Measurements from ENCODE around the gene TM6SF1.
"Not testable (repeated sequence)": the region's sequence is repeated elsewhere in the genome, so short reads cannot be mapped to it uniquely, and the experiment has no call there.

TM6SF1 gene

DNA sequence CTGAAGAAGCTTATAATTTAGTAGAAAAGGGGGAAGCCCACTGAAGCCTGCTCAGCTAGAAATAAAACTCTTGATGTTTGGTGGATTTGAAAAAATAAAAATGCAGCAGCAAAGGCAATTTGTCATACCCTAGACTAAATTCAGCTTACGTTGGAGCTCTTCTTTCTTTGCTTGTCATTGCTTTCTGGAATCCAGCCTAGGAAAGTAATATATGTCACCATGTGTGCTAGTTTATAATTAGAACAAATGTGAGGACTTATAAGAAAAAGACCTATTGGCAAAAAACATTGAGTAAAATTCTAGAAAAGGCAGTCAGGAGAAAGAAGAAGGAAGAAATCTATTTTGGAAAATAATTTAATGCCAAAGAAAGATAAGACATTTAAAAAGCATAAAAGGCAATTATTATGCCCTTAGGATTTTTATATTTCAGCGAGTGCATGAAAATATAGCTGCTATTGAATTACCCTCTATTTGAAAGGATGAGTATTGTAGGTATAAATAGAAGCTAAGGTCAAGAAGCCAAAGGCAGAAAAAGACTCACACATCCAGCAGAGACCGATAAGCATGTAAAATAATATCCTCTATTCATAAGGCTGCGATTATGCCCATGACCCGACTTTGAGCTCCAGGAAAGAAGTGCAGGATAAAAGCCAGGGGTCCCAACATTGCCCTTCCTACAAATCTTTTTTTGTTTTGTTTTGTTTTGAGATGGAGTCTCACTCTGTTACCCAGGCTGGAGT, 29.8 kb upstream of the TM6SF1 start:
- POLR2A ChIA-PET: no interaction called here
- no peak overlapping the region for H3K4me3 ChIP-seq (ENCODE audit: low read depth, low read length)
- CTCF ChIA-PET: no interaction called here
- TF ChIP-seq, protein P1, sequence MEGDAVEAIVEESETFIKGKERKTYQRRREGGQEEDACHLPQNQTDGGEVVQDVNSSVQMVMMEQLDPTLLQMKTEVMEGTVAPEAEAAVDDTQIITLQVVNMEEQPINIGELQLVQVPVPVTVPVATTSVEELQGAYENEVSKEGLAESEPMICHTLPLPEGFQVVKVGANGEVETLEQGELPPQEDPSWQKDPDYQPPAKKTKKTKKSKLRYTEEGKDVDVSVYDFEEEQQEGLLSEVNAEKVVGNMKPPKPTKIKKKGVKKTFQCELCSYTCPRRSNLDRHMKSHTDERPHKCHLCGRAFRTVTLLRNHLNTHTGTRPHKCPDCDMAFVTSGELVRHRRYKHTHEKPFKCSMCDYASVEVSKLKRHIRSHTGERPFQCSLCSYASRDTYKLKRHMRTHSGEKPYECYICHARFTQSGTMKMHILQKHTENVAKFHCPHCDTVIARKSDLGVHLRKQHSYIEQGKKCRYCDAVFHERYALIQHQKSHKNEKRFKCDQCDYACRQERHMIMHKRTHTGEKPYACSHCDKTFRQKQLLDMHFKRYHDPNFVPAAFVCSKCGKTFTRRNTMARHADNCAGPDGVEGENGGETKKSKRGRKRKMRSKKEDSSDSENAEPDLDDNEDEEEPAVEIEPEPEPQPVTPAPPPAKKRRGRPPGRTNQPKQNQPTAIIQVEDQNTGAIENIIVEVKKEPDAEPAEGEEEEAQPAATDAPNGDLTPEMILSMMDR (IDR thresholded peaks at IDR 0.05; ENCODE audit: insufficient read depth, low read length, missing control alignments): no peak
- DNase-seq (ENCODE audit: low read depth, low spot score): no peak

DNA sequence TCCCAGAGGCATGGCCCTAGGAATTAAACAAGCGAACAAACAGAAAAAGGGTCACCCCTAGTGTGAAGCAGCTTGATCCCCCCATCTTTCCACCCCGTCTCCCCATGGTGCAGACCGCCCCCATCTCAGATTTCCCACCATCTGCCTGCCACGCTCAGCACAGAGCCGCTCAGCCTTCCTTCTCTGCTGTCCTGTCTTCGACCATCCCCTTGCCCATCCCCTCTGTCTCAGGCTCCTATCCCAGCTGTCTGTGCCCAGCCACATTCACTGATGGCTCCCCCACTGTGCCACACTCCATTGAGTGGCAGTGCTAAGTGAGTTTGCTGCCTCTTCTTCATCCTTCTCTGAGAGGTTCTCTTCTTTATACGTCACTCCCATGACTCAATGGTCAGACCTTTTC, 28.7 kb upstream of the TM6SF1 start:
- ChIA-PET POLR2A (no interaction called here), CTCF (no interaction called here)
- H3K4me3 ChIP-seq (ENCODE audit: low read depth, low read length): no peak overlapping the region
- TF ChIP-seq, protein P1 (IDR thresholded peaks at IDR 0.05; ENCODE audit: insufficient read depth, low read length, missing control alignments): no peak
- DNase-seq (ENCODE audit: low read depth, low spot score): no peak

DNA sequence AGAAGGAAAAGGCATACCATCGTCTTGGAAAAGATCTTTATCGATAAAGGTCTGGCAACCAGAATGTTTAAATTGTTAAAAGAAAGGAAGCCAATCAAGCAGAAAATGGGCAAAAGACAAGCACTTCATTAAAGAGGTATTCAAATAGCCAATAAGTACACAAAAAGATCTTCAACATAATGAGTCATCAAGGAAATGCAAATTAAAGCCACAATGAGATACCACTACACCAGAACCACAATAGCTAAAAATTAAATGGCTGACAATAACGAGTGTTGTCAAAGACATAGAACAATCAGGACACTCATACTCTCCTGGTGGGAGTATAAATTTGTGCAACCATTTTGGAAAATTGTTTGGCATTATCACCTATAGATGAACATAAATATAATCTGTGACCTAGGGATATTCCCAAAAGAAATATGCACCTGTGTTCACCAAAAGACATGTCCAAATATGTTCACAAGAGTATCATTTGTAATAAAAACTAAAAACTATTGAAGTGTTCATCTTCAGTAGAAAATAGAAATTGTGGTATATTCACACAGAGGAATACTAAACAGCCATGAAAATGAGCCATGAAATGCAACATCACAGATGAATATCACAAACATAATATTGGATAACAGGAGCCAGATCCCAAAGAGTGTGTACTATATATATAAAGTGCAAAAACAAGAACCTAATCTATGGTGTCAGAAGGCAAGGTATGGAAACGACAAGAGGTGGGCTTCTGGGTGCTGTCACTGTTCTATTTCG, 26.0 kb upstream of the TM6SF1 start:
- TF ChIP-seq, protein P1 (IDR thresholded peaks at IDR 0.05; ENCODE audit: insufficient read depth, low read length, missing control alignments): no peak
- CTCF ChIA-PET: interaction anchor here (1.2 kb wide), 1 partner anchor 12 kb away, joined by 3 read pairs; no protein-coding TSS in a partner anchor
- H3K4me3 ChIP-seq (ENCODE audit: low read depth, low read length): no peak overlapping the region
- POLR2A ChIA-PET: no interaction called here
- no peak for DNase-seq (ENCODE audit: low read depth, low spot score)

DNA sequence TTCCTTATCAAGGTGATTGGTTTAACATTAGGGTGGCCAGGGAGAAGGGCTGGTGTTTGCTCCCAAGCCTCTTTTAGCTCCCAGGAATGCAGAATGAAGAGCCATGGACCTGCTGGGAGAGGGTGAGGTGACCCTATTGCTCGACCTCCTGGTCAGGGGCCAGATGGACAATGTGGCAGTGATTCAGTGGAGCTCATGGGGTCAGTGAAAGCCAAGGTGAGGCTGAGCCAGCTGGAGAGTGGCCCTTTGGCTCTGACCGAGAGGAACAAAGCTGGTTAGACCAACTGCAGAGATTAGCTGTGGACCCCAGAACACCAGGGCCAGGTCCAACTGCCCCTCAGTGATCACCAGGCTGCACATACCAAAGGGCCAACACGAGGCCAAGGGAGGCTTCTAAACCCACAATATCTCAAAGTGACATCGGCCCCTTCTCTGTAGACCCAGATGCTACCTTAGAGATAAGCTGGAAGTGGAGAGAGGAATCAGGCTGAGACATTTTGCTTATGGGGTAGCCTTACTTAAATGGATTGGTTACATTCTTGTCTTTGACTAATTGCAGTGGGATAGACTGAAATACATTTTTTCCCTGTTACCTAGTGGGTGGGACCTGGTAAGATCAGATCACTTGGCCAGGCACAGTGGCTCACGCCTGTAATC, 24.6 kb upstream of the TM6SF1 start:
- ChIA-PET POLR2A (no interaction called here), CTCF (no interaction called here)
- H3K4me3 ChIP-seq (ENCODE audit: low read depth, low read length): no peak overlapping the region
- DNase-seq (ENCODE audit: low read depth, low spot score): no peak
- TF ChIP-seq, protein P1 (IDR thresholded peaks at IDR 0.05; ENCODE audit: insufficient read depth, low read length, missing control alignments): no peak

DNA sequence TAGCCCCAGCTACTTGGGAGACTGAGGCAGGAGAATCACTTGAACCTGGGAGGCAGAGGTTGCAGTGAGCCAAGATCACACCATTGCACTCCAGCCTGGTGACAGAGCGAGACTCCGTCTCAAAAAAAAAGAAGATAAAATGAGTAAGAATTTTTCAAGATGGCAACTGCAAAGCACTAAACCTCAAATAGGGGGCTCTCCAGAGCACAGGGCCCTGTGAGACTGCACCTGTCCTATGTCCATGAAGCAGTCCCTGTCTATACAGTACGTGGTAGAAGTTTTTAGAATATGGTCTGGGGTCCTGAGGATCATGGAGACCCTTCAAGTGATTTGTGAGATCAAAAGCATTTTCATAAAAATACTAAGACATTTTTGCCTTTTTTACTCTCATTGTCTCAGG, 22.0 kb upstream of the TM6SF1 start:
- H3K4me3 ChIP-seq (ENCODE audit: low read depth, low read length); CTCF ChIA-PET; POLR2A ChIA-PET; DNase-seq (ENCODE audit: low read depth, low spot score): not testable (repeated sequence)

DNA sequence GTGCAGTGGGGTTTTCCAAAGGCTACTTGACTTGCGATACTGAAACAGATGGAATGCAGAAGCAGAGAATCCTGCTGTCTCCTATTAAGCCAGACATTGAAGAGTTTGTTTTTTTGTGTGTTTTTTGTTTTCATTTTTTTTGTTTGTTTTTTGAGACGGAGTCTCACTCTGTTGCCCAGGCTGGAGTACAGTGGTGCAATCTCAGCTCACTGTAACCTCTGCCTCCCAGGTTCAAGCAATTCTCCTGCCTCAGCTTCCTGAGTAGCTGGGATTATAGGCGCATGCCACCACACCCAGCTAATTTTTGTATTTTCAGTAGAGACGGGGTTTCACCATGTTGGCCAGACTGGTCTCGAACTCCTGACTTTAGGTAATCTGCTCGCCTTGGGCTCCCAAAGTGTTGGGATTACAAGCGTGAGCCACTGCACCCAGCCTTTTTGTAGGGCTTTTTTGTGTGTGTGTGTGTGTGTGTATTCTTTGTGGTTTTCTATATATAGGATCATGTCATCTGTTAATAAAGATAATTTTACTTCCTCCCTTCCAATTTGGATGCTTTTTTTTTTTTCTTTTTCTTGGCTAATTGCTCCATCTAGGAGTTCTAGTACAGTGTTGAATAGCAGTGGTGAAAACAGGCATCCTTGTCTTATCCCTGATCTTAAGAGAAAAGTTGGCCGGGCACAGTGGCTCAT, 21.4 kb upstream of the TM6SF1 start:
- CTCF ChIA-PET; H3K4me3 ChIP-seq (ENCODE audit: low read depth, low read length); DNase-seq (ENCODE audit: low read depth, low spot score); POLR2A ChIA-PET: not testable (repeated sequence)

DNA sequence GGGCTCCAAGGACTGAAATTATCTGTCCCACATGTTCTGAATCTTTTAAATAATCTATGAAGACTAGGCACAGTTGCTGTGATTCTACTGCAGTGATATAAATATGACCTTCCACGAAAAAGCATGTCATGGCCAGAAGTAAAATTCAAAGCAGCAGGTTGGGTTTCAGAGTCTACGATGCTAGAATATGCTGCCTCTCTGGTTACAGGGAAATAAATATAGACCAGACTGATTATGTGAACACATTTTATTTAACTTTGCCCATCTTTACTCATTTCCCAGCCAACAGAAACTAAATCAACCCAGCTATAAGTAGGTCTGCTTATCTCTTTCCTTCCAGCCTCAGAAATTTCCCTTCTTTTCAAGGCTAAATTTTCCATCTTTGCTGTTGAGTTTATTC, 19.9 kb upstream of the TM6SF1 start:
- TF ChIP-seq, protein P1 (IDR thresholded peaks at IDR 0.05; ENCODE audit: insufficient read depth, low read length, missing control alignments): no peak
- CTCF ChIA-PET: no interaction called here
- POLR2A ChIA-PET: no interaction called here
- no peak overlapping the region for H3K4me3 ChIP-seq (ENCODE audit: low read depth, low read length)
- DNase-seq (ENCODE audit: low read depth, low spot score): no peak

Measured in AG04449 (cell line).